Psoas muscle (tissue), 8 donors: ENCODE measurements around the gene PLCG2. TPM values are rescaled to one million over a fixed set of nuclear protein-coding genes. Genes with fewer than 3 reads are reported as not detected.

ENCODE experiments used
- ATAC-seq, 4 donors: fragments of 200-7000 bp; cut with Tn5 transposase; one replicate each; pipeline ENCODE4 v1.9.1; 2020; ENCODE audit warnings: moderate library complexity in 3 of 4, mild to moderate bottlenecking in 2 of 4
- DNase-seq, 2 donors: peaks; one replicate each; pipeline ENCODE4 v3.0.0-alpha.2; 2020
- H3K27ac ChIP-seq: fragments of 200-600 bp; one replicate; pipeline ENCODE4 v1.8.0; 2022
- H3K27me3 ChIP-seq, 3 donors: fragments of 200-600 bp in 1 of 3; one replicate each; pipeline versions ENCODE4 v1.6.1 to v1.8.0; 2013 to 2022; ENCODE audit warnings: low read length in 2 of 3, mild to moderate bottlenecking in 2 of 3, moderate library complexity in 1 of 3; ENCODE audit not compliant: insufficient read depth in 3 of 3
- H3K36me3 ChIP-seq, 2 donors: fragments of 200-600 bp in 1 of 2; one replicate each; pipeline versions ENCODE4 v1.6.1 to v1.8.0; 2013 to 2022; ENCODE audit warnings: low read depth in 1 of 2, mild to moderate bottlenecking in 1 of 2, moderate library complexity in 1 of 2; ENCODE audit not compliant: insufficient read depth in 1 of 2
- H3K4me1 ChIP-seq: fragments of 200-600 bp; one replicate; pipeline ENCODE4 v1.8.0; 2022
- H3K4me3 ChIP-seq: fragments of 200-600 bp; one replicate; pipeline ENCODE4 v1.8.0; 2022; ENCODE audit warnings: mild to moderate bottlenecking
- H3K9me3 ChIP-seq: fragments of 200-600 bp; one replicate; pipeline ENCODE4 v1.8.0; 2022
- WGBS, 3 donors: extraction: QIAGEN DNeasy Blood & Tissue Kit; methylation state at CpG; one replicate each; pipeline versions ENCODE4 v1.1.6 to v1.1.7; 2013; 5-methylcytosine and 5-hydroxymethylcytosine counted together
- intact Hi-C, 2 donors: fragments of 100-400 bp; cut with DNase I; formaldehyde crosslinking; loops; one replicate each; pipeline versions ENCODE4 v1.11.0 to v1.14.2; 2022
- polyA plus RNA-seq, 3 donors: library from polyadenylated mRNA; stranded (reverse); fragments of 200-250 nt; gene quantifications; one replicate each; pipeline ENCODE4 v1.2.3, GENCODE V29; 2013
- total RNA-seq, 4 donors: library from RNA; stranded (reverse); fragmentation: NEBNext Ultra II Directional in 2 of 4; extraction: Animal tissue kit (Norgen Biotek cat#: 25700) in 2 of 4; gene quantifications; one replicate each; pipeline versions ENCODE4 v1.2.1 to v1.2.4, GENCODE V29; 2021 to 2023
- TF ChIP-seq, protein P1 (sequence below): fragments of 200-600 bp; IDR thresholded peaks from one replicate; pipeline ENCODE4 v1.8.0; 2022; ENCODE audit warnings: antibody characterized with exemption
- donor health status: healthy with polysubstance abuse.
- donor health status: DM: no; HTN: no; CAD: no; lungs with moderate emphysema.
- donor health status: Bipolar disorder and iron deficiency.
- donor health status: healthy.
- donor health status: DM: yes; HTN: yes; CAD: no.
- donor health status: DM: no; HTN: no; CAD: no.
- donor health status: DM: no; HTN: no; CAD: no.
- donor health status: DM: yes; HTN: yes; CAD: no.

Gene PLCG2
- total and polyA plus RNA-seq, 7 donors = 0.96 to 4.8 (median 2.5) TPM

DNA sequence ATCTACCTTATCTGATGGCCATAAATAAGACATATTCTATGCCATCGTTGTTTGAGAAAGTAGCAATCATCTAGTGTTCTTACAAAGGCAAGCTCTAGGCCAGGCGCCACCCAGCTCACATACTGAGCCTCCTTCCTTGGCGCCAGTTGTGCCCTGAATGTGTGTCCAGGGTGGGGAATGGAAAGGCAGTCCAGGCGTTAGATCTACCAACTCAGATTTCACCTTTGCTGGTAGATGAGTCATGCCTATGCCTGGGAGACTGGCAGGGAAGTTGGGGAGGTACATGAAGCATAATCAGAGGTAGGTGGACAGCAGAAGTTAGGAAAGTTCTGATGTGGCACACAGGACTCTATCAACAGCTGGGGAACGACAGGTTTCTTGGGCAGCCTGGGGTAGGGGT, 208.6 kb downstream of the PLCG2 start:
- no peak for ATAC-seq
- DNase-seq = no peak
- no peak overlapping the region for H3K27ac ChIP-seq
- no peak overlapping the region for H3K4me3 ChIP-seq
- TF ChIP-seq, protein P1, sequence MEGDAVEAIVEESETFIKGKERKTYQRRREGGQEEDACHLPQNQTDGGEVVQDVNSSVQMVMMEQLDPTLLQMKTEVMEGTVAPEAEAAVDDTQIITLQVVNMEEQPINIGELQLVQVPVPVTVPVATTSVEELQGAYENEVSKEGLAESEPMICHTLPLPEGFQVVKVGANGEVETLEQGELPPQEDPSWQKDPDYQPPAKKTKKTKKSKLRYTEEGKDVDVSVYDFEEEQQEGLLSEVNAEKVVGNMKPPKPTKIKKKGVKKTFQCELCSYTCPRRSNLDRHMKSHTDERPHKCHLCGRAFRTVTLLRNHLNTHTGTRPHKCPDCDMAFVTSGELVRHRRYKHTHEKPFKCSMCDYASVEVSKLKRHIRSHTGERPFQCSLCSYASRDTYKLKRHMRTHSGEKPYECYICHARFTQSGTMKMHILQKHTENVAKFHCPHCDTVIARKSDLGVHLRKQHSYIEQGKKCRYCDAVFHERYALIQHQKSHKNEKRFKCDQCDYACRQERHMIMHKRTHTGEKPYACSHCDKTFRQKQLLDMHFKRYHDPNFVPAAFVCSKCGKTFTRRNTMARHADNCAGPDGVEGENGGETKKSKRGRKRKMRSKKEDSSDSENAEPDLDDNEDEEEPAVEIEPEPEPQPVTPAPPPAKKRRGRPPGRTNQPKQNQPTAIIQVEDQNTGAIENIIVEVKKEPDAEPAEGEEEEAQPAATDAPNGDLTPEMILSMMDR = no peak
- H3K9me3 ChIP-seq = no peaks in the 10 kb centered on the region
- no peaks in the 10 kb centered on the region for H3K27me3 ChIP-seq
- no peaks in the 10 kb centered on the region for H3K36me3 ChIP-seq
- H3K4me1 ChIP-seq = no peaks in the 10 kb centered on the region
- WGBS, 3 donors = 79 to 84% (median 82%) methylated on average over 5 of the region's 5 CpGs
- intact Hi-C loops = no loop called here

DNA sequence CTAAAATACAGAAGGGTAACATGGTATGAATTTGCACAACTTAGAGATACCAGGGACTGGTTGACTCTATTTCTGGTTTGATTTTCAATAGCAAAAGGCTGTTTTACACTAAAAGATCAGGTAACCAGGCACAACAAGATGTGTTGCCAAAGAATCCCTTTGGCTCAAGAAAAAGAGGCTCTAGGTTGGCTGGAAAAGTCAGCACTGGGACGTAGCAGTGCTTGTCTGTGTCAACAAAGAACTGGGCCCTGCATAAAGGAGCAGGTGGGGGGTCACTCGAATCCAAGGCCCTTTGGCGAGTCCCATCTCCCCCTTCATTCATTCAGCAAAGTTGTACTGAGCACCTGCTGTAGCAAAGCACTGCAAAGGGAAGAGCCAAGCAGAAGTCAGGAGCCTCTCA, 213.8 kb downstream of the PLCG2 start:
- H3K27ac ChIP-seq = no peak overlapping the region
- no peak for ATAC-seq
- intact Hi-C loops = no loop called here
- H3K4me3 ChIP-seq = no peak overlapping the region
- H3K36me3 ChIP-seq = no peaks in the 10 kb centered on the region
- peaks cover 3% of the 10 kb centered on the region for H3K4me1 ChIP-seq
- TF ChIP-seq, protein P1 = no peak
- no peaks in the 10 kb centered on the region for H3K9me3 ChIP-seq
- WGBS, 3 donors = 59 to 68% (median 59%) methylated on average over 3 of the region's 3 CpGs
- no peaks in the 10 kb centered on the region for H3K27me3 ChIP-seq
- no peak for DNase-seq

DNA sequence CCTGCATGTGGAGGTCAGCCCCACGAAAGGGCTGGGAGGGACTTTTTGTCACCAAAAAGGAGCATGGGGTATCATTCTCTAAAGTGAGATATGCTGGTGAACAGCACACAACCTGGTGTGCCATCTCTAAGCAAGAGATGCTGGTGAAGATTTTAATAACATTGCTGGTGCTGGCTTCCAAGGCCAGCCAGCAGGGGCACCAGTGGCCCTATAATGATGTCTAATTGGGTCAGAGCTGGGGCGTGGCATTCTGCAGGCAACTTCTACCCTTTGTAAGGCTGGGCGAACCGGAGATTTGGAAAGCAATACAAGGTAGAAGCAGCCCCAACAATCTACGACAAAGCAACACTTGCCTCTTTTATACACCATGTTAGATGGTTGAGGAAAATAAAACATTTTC, 215.4 kb downstream of the PLCG2 start:
- H3K27ac ChIP-seq = no peak overlapping the region
- WGBS, 3 donors = 82 to 85% (median 85%) methylated on average over 5 of the region's 5 CpGs
- H3K36me3 ChIP-seq = no peaks in the 10 kb centered on the region
- no peaks in the 10 kb centered on the region for H3K27me3 ChIP-seq
- DNase-seq (no peak), ATAC-seq (no peak)
- peaks cover 4% of the 10 kb centered on the region for H3K4me1 ChIP-seq
- no peak overlapping the region for H3K4me3 ChIP-seq
- intact Hi-C loops = no loop called here
- TF ChIP-seq, protein P1 = no peak
- H3K9me3 ChIP-seq = no peaks in the 10 kb centered on the region

DNA sequence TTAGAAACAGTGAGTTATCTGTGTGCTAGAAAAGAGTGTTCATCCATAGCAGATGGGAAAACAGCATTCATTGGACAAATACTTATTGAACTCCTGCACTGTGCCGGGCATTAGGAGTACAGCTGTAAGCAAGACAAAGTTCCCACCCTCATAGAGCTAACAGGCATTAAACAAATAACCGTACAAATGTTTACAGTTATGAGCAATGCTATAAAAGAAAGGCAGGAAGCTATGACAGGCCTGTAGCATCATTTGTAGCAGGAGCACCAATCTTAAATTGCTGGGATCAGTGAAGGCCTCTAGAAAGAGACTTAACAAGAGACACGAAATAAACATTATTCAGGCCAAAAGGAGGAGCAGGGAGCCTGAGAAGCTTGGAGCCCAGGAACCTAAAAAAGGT, 216.6 kb downstream of the PLCG2 start:
- Histone ChIP-seq H3K4me1 (peaks cover 4% of the 10 kb centered on the region), H3K27me3 (no peaks in the 10 kb centered on the region), H3K27ac (no peak overlapping the region), H3K36me3 (no peaks in the 10 kb centered on the region), H3K4me3 (no peak overlapping the region), H3K9me3 (no peaks in the 10 kb centered on the region)
- ATAC-seq (no peak), DNase-seq (no peak)
- WGBS, 3 donors = 63 to 66% (median 65%) methylated on average over 3 of the region's 3 CpGs
- intact Hi-C loops = no loop called here
- TF ChIP-seq, protein P1 = no peak
